CD4-positive, alpha-beta T cell treated with Interleukin-10 for 1 hour (primary cell): ENCODE measurements around the gene MANSC4.
"Not testable (repeated sequence)": the region's sequence is repeated elsewhere in the genome, so short reads cannot be mapped to it uniquely, and the experiment has no call there.

ENCODE experiments used
- DNase-seq: peaks from one replicate; pipeline ENCODE4 v3.0.0-alpha.2; 2020

The MANSC4 gene

GRCh38 chr12:27747111-27747820 lies 32.8 kb downstream of the MANSC4 start:
- DNase-seq: no peak

- DNase-seq: not testable (repeated sequence)
Observed at GRCh38 chr12:27745734-27746133, 34.3 kb downstream of the MANSC4 start.

GRCh38 chr12:27743601-27744000 lies 36.4 kb downstream of the MANSC4 start:
- no peak for DNase-seq

- not testable (repeated sequence) for DNase-seq
Observed at GRCh38 chr12:27734321-27734720, 45.7 kb downstream of the MANSC4 start.

GRCh38 chr12:27733791-27734190 lies 46.2 kb downstream of the MANSC4 start:
- DNase-seq: no peak

- peak; percentile 53 for DNase-seq
Observed at GRCh38 chr12:27733052-27733656, 46.9 kb downstream of the MANSC4 start.

GRCh38 chr12:27732281-27732680 lies 47.8 kb downstream of the MANSC4 start:
- DNase-seq: peak; percentile 3

- DNase-seq: no peak
Observed at GRCh38 chr12:27730097-27730588, 49.9 kb downstream of the MANSC4 start.

GRCh38 chr12:27723212-27723611 lies 56.8 kb downstream of the MANSC4 start:
- no peak for DNase-seq
